PC-3 (cell line): ENCODE data around the gene CAMK1D.

Experiments
- CTCF ChIP-seq: fragments of 300-600 bp; sonication (generic); conservative IDR thresholded peaks from 2 replicates; pipeline ENCODE4 v1.5.1; 2017; ENCODE audit warnings: antibody characterized with exemption, low read depth, mild to moderate bottlenecking, low read length
- EZH2 ChIP-seq: fragments of 300-600 bp; sonication (generic); IDR thresholded peaks from one replicate; pipeline ENCODE4 v1.6.1; 2017; ENCODE audit warnings: antibody characterized with exemption, mild to moderate bottlenecking, low read length; ENCODE audit not compliant: unreplicated experiment

- no peak for TF ChIP-seq CTCF
- no peak for TF ChIP-seq EZH2
These were observed 140.5 kb downstream of the CAMK1D start for GRCh38 chr10:12489806-12490205.
